NCI-H226 (cell line): ENCODE results near the gene POGK.

Experiments used
- DNase-seq: peaks from one replicate; pipeline ENCODE4 v3.0.0-alpha.2; 2015

POGK gene

GRCh38 chr1:166905900-166906299 is 66.6 kb downstream of the POGK start:
- peak; percentile 87 for DNase-seq
